GM21360 (cell line): Measurements from ENCODE around the gene POLK.
A peak's percentile ranks its signal among the peaks of the same experiment; 100 is the strongest.
"Not testable (repeated sequence)": the region's sequence is repeated elsewhere in the genome, so short reads cannot be mapped to it uniquely, and the experiment has no call there.

Source experiments
- ATAC-seq: cut with Tn5 transposase; IDR thresholded peaks from one replicate; pipeline ENCODE4 v1.9.1; 2021; ENCODE audit warnings: mild to moderate bottlenecking, moderate library complexity; ENCODE audit not compliant: unreplicated experiment

The POLK gene

DNA sequence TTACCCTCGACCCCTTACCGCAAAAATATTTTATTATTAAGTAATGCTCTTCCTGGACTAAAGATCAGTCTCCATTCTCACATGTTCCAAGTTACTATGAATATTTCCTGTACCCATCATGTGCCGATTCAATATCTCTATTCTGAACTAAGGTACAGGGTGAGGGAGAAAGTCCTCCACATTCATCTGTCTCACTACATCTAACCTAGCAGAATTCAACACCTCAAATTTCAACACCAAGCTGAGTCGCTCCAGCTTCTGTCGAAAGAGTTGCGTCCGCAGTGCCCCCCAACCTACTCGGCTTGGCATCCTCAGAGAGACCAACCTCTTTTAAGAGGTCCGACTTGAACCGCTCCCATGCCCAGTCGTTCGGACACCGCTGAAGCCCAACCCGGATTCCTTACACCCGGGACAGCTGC is 1.3 kb upstream of the POLK start:
- ATAC-seq: peak; percentile 7

DNA sequence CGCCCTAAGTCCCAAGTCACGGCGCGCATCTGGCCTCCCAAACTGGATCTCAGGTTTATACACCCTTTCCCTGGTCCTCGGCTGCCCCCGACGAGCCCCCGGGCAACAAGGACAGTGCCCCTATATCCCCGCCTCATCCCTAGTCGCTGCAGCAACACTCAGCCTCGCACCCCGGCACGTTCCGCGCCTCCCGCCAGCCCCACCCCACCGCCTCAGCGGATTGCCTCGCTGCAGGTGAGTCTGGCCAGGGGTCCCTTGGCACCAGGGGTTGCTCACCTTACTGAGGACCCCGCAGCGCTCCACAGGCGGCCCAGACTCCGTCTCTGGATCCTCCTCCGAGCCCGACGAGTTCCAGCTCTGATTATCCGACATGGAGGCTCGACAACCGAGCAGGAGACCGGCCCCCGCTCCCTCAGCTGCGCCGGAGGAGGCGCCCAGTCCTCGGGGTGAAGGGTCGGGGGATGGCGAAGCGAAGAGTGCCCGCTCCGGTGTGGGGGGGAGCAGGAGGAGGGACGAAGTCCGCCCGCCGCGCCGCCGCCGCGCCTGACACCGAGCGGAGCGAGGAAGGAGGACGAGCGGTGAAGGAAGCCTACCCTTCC is 756 bp upstream of the POLK start:
- peak; percentile 27 for ATAC-seq

DNA sequence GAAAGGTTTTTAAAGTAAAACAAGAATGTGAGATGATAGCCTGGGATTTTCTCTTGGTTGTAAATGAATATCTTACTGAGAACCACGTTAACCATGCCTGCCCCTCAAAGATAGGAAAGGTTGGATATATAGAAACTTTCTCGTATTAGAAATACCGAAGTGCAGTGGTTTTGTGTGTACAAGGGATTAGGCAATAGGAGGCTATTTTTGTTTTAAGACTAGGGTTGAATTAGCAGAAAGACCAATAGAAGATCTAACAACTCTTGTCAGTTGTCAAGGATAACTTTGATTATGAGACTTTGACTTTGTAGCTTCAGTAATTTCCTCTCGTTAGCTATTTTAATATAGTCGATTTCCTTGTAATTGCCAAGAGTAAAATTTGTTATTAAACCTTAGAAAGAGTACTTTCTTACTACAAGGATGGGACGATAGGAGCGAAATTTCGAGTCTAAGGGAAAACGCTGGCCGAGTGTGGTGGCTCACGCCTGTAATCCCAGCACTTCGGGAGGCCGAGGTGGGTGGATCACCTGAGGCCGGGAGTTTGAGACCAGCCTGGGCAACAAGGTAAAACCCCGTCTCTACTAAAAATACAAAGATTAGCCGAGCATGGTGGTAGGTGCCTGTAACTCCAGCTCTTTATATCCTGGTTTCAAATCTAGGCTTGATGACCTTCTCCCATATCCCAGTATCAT is 838 bp downstream of the POLK start:
- ATAC-seq: no peak

DNA sequence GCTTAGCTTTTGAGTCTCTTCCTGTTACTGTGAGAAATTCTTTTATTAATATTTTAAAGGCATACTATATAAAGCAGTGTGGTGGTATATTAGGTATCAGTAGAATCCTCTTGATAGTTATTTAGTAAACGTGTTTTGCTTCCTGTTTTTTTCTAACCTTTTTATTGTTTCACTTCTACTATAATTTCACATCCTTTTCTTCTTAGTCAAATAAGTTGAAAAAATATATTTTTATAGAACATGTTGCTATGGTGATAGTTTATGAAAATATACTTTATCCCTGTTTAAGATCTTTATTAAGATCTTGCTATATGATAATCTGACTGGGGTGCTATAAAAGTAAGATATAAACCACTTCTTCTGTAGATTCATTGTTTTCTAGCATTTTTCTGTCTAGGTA is 2.1 kb downstream of the POLK start:
- ATAC-seq: no peak

DNA sequence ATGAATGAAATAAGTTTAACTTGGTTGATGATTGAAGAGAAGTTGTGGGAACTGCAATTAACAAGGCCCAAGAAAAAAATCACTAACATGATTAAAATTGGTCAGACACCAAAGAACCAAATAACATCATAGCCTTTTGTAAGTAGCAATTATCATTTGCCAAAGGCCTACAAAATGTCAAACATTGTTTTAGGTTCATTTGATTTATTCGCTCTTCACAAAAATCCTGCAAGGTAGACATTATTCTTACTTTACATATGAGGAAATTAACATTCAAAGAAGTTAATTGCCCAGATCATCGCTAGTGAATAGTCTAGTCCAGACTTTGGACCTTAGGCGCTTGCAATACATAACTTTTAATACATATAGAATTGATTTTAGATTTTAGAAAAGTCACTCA is 2.6 kb downstream of the POLK start:
- ATAC-seq: no peak

GRCh38 chr5:75519761-75520160 is 8.1 kb downstream of the POLK start:
- ATAC-seq: no peak

- ATAC-seq: no peak
These were observed 9.5 kb downstream of the POLK start for GRCh38 chr5:75521195-75521594.

DNA sequence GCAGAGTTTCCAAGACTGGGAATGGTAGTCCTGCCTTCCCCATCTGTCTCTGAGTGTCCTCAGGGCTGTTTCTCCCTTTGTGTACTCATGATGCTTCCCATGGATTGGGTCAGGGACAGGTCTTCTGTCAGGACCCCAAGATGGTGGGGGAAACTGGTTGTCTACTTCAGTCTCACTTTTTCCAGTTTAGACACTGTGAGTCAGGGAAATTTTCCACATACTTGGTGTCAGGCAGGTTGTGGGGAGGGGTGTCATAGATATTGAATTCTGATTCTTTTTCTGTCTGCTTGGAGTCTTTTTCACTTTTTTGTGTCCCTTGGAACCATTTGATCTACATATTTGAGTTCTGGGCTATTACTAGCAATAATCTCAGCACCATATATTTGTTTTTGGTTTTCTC is 10.3 kb downstream of the POLK start:
- ATAC-seq: no peak

DNA sequence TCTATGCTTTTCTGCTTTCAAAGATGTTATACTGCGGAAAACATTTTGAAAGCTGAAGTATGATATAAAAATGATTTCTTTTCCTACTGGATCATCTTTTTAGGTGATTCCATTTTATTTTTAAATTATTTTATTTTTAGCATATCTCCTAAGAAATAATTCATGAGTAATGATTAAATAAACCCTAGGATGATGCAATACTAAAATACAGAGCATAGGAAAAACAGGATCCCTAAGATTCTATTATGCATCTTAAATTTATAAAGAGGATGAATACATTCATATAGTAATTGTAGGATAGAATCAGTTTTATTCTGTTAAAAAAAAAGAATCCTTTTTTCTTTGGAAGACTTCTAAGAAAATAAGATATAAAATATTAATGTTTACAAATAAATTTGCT is 10.9 kb downstream of the POLK start:
- no peak for ATAC-seq

GRCh38 chr5:75523275-75523674 is 11.6 kb downstream of the POLK start:
- no peak for ATAC-seq

DNA sequence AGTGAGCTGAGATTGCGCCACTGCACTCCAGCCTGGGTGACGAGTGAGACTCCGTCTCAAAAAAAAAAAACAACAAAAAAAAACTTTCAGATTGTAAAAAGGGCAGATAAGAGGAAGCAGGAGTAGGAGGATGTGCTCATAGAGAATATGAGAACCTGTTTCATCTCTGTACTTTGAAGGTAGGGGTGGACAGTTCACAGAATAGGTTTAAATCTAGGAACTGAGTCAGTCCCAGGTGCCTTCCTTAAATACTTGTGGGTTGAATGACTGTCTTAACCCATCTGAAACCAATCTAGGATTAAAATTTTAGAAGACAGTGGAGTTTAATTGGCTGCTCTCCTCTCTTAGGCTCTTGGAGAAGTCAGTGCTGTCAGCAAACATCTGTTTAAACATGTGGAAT is 12.4 kb downstream of the POLK start:
- ATAC-seq: peak; percentile 88

DNA sequence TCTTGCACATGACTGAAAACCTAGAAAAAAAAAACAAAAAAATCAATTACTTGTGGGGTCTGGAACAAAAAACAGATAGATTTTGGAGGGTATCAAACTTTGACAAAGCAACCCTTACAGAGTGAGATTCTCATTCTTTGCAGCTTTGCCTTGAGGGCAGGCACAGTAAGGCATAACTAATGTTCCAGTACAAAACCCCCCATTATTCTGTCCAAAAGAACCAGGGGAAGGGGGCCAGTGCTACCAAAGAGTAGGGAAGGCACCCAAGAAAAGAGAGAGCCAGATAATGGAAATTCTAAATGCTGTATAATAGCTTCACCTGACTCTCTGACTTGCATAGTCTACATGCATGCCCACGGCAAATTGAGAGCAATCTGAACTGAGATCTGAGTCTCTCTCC is 12.9 kb downstream of the POLK start:
- ATAC-seq: no peak

GRCh38 chr5:75525344-75525743 is 13.7 kb downstream of the POLK start:
- no peak for ATAC-seq

GRCh38 chr5:75526070-75526469 is 14.4 kb downstream of the POLK start:
- no peak for ATAC-seq

GRCh38 chr5:75529185-75529584 is 17.5 kb downstream of the POLK start:
- no peak for ATAC-seq

DNA sequence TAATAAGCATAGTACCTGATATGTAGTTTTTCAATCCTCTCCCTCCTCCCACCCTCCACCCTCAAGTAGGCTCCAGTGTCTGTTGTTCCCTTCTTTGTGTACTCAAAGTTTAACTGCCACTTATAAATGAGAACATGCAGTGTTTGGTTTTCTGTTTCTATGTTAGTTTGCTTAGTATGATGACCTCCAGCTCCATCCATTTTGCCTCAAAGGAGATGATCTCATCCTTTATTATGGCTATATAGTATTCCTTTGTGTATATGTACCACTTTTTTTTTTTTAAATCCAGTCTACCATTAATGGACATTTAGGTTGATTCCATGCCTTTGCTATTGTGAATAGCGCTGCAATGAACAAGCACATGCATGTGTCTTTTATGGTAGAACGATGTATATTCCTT is 20.5 kb downstream of the POLK start:
- no peak for ATAC-seq

DNA sequence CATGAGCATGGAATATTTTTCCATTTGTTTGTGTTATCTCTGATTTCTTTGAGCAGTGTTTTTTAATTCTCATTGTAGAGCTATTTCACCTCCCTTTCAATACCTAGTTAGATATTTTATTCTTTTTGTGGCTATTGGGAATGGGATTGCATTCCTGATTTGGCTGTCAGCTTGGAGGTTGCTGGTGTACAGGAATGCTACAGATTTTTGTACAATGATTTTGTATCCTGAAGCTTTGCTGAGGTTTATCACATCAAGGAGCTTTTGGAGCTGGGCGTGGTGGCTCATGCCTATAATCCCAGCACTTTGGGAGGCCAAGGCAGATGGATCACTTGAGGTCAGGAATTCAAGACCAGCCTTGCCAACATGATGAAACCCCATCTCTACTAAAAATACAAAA is 22.0 kb downstream of the POLK start:
- ATAC-seq: not testable (repeated sequence)

DNA sequence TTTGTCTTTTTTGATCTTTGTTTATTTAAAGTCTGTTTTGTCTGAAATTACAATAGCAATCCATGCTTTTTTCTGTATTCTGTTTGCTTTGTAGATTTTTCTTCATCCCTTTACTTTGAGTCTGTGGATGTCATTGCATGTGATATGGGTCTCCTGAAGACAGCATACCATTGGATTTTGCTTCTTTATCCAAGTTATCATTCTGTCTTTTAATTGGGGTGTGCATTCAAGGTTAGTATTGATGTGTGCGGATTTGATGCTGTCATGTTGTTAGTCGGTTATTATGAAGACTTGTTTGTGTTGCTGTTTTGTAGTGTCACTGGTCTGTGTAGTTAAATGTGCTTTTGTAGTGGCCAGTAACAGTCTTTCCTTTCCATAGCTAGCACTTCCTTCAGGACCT is 23.0 kb downstream of the POLK start:
- ATAC-seq: no peak

DNA sequence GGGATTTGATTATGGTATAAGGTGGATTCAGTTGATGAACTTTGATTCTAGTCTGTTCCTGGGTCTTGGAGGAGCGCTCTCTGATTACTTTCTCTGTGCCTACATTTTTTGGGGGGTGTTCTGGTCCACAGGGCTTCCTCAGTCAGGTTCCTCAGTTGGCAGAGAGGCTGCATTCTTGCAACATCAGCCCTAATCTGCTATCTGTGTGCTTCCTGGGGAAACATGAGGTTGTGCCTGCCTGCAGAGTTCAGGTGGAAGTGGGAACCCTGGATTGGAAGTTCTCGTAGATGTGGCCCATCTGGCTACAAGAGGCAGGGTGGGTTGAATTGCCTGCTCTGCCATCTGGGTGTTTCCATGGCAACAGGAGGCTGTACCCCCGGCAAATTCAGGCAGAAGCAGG is 24.5 kb downstream of the POLK start:
- ATAC-seq: no peak

DNA sequence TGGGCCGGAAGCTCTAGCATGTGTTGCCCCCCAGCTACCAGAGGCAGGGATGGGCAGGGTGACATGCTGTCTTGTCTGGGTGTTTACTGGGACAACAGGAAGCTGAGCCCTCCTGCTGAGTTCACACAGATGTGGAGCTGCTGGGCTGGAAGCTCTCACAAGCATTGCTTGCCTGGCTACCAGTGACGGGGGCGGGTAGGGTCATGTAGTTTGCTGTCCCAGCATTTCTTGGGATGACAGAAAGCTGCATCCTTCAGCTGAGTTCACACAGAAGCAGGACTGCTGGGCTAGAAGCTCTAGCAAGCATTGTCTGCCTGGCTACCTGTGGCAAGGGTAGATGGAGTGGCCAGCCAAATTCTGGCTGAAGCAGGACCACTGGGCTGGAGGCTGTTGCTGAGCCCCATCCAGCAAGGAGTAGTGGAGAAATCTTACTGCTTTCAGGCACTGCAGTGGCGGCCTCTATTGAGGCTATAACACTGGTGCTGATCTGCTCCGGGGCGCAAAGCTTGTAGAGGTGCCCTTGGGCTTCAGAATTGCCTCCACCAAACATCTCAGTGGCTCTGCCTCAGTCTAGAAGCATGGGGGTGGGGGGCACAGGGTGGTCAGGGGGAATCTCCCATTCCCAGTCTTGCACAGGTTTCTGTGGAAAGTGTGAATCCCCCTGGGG is 25.1 kb downstream of the POLK start:
- no peak for ATAC-seq

DNA sequence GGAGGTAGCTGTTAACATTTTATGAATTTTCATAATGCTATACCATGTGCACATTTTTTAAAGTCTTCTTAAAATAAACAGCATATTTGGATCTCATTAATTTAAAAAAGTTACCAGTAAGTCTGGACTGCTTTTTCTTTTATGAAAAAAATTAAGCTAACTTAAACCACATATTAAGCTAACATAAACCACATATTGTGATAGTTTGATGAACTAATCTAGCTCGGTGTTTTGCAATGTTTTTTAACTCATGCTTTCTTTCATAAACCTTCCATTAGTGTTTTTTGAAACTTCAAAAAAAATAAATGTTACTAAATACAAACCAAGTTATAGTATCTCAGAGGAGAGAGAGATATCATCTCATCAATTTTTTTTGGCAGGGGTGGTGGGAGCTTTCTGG is 26.5 kb downstream of the POLK start:
- ATAC-seq: no peak

DNA sequence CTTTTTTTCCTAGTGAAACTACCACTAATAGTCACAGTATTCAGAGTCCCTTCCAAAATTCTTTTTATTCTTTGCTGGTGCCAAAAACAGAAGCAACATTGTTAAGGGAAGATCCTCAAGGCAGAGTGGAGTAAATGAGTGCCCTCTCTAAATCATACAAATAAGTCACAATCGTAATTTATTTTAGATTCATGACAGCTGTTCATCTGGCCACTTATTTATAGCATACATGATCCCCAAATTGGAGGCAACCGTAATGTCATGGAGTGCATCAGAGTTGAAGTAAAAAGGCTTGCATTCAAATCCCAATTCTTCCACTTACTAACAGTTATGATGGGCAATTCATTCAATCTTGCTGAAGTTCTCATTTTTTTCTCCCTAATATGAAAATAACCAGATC is 33.4 kb downstream of the POLK start:
- no peak for ATAC-seq
